Suppressor macrophage (primary cell): Measurements from ENCODE around the gene MAD1L1.

Experiments used
- DNase-seq, 4 experiments: peaks; one replicate each; pipeline ENCODE4 v3.0.0-alpha.2; 2020 to 2022

Gene MAD1L1

DNA sequence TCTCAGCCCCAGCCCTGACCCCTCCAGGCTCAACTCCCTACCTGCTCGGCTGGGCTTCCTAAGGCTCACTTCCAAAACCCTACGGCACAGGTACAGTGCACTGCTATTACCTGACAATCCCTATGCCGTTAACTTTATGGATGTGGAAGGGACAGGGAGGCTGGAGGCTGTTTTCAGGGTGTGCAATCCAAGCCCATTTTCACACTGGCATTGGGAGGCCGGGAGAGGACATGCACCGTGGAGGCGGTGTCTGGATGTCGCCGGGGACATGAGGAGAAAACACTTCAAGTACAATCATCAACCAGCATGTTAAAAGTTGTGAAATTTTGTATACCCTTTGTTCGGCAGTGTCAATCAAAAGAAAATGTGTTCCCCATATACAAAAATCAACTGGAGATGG, 80.1 kb downstream of the MAD1L1 start:
- no peak for DNase-seq

DNA sequence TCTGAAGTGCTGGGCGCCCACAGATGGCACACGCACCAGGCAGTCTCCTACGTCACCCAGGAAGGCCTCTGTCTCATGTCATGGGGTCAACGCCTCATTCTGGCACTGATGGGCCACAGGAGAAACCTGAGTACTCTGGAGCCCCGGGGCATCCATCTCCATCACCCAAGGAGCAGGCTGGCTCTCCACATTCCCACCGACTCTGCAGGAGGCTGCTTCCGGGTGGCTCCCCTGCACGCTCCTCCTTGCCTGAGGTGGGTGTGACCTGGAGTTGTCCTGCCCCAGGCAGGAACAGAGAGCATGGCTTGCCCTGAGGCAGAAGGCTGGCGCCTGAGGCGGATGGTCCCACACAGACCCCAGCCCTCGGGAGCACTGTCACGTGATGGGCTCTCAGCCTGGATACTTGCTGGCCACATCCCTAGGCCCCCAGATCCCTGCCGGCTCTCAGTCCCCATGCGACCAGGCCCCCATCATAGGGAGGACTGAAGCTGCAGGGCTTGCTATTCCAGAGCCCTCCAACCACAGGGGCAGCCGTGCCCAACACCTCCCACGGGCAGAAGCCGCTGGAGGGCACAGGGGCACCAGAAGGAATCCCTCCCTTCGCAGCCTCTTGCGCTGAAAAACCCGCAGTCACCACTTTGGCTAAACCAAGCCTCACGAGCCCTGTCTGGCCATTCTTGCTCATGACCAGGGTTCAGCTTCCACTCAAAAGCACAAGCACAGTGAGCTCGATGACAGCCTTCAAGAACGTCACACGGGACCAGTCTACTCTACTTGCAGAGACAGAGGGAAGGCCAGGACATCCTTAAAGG, 80.7 kb downstream of the MAD1L1 start:
- DNase-seq: no peak

DNA sequence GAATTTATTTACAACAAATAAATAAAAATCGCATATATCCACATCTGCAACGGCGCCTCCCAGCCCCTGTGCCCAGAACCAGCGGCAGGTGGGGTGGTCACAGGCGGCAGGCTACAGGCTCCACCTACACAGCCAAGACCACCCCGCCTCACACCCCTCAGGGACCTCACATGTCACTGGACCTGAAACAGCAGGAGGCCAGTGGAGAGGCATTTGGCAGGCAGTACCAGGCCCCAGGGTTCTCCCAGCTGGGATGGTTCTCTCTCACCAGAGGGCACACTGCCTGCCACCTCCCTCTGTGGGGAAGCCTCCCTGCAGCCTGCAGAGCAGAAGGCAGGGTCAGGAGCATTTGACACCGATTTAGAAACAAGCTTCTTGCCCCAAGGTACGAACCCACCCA, 81.5 kb downstream of the MAD1L1 start:
- DNase-seq: no peak

DNA sequence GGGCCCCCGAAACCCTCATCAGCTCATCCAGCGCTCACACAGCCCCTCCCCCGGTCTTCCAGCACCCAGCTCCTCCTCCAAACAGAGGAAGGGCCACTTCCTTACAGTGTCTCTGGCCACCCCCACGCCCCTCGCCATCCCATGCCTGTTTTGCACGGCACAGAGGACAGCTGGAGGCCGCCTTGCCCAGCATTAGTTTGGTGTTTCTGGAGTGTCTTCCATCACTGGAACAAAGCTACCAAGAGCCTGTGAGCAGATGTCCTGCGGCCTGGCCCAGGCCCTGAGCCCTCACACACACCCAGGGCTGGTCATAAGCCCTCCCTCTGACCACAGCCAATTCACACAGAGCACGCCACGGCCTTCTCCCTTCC, 82.3 kb downstream of the MAD1L1 start:
- no peak for DNase-seq

DNA sequence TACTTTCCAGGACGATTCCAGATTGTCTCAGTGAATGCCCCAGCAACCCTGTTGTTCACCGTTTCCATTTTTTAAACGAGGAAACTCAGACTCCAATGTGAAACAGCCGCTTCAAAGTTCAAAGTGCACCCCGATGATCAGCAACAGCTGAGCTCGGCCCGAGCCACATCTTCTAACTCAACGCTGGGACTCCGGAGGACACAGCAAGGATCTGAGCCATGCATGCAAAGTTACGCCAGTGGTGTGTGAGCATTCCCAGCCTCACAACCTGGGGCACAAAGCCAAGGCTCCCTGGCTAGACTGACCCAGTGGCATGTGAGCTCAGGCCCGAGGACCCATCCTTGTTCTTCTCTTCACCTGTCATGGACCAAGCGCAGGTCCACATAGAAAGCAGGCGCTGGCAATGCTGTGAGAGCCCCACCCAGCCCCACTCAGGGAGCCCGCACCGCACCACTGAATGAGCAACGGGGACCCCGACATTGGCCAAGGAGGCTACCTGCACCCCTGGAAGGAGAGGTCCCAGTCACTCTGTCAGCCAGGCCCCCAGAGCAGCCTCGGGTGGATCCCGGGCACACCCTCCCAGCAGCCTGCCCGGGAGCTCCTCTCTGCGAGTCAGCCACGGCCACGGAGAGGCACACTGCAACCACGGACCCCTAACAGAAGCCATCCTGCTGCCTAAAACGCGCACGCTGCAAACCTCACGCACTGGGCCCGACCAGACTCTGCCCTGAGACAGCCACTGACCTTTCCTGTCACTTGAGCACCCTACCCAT, 82.9 kb downstream of the MAD1L1 start:
- no peak for DNase-seq

DNA sequence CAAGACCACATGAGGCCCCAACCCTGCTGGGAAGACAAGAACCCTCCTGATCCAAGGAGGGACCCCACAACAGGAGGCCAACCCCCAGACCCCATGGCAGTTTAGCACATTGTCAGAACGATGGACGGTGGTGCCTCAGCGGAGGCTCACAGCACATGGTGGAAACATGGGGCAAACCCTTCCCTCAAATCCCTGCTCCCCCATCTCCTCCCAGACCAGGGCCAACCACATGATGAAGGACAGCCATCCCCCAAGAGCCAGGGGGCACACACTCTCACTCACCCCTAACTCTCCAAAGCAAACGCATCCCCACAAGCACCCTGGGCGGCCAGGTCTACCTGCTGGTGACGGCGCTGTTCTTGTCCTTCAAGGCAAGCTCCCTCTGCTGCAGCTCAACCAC, 83.9 kb downstream of the MAD1L1 start:
- no peak for DNase-seq

DNA sequence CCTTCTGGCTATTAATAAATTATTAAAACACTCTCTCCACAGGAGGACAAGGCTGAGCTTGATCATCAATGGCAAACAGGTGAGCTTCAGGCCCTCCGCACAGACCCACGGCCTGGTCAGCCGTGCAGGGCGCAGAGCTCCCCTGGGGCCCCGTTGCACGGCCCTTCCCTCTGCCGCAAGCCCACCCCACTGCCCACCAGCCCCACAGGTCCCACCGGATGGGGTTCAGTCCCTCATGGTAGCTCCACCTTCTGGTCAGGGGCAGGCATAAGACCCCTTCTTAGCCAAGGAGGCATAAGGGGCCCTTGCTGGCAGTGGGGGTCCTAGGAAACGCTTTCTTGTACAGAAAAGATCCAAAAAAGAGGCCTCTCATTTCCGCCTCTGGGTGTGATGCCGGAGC, 84.6 kb downstream of the MAD1L1 start:
- no peak for DNase-seq

DNA sequence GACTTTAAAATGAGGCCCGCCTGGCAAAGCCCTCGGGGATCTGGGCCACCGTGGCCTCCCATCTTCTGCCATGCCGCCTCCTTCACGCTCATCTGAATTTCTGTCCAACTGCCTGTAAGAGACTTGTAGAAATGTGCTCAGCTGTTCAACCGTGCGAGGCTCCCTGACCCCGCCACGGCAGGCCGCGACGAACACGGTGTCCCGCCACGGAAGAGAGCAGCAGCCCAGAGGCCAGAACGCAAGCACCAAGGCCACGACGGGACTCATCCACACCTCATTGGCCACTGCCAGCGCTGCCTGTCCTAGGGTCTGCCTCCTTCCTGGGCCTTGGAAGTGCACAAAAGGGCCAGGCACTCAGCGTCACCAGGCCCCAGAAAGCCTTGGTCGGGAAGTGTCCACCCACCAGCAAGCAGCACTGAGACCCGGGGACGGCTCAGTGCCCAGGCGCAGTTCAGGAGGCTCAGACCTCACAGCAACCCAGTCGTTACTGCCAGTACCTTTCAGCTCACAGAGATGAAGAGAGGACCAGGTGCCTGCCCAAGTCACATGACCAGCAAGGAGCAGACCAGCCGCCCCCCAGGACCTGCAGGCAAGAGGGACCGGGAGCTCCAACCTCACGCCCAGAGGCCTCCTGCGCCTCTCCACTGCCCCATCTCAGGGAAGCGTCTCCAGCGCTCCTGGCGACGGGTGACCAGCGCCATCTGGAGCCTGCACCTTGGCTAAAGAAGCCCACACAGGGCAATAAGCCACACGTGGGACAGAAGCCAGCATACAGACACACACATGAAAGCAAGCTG, 85.9 kb downstream of the MAD1L1 start:
- DNase-seq: peak in 1 of 4 experiments; percentile 7

DNA sequence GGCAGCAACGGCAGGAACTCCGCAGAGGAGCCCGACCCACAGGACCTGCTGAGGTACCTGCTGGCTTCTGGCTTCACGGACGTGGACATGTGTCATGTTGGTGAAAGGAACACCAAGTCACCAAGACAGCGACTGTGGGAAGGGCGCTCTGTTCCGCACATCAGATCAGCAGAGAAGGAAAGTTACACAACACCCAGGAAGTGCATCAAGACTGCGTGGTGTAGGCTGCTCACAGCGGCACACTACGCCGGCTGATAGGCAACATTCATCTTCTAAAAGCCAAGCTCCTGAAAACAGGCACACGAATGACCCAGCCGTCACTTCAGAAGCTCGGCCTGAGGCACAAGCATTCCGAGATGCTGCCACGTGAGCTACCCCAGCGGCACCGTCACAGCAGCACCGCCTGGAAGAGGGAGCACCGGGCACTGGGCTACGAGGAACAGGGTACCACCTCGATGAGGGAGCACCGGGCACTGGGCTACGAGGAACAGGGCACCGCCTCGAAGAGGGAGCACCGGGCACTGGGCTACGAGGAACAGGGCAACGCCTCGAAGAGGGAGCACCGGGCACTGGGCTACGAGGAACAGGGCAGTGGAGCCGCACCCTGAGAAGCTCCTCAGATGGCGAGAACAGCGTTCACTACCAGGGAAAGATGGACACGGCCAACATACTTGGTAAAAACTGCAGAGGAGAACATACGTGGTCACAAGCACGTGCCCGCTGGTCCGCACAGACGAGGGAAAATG, 86.7 kb downstream of the MAD1L1 start:
- peak in 3 of 4 experiments; percentile 13 to 24 (median 17) for DNase-seq

DNA sequence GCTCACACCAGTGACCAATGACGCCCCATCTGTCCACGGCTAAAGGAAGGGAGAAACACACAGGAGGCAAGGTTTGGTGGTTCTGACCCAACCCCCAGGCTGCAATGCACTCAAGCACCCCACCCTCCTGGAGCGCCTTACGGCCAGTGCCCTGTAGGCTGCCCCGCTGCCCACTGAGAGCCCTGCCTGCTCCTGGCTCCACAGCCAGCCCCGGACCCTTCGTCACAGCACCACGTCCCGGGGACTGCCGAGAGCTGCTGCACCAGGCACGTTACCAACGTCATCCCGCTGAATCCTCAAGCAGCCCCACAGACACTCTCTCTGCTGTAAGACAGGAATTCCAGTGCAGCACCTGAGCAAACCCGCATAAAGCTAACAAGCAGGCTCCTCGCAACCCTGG, 87.8 kb downstream of the MAD1L1 start:
- DNase-seq: no peak

DNA sequence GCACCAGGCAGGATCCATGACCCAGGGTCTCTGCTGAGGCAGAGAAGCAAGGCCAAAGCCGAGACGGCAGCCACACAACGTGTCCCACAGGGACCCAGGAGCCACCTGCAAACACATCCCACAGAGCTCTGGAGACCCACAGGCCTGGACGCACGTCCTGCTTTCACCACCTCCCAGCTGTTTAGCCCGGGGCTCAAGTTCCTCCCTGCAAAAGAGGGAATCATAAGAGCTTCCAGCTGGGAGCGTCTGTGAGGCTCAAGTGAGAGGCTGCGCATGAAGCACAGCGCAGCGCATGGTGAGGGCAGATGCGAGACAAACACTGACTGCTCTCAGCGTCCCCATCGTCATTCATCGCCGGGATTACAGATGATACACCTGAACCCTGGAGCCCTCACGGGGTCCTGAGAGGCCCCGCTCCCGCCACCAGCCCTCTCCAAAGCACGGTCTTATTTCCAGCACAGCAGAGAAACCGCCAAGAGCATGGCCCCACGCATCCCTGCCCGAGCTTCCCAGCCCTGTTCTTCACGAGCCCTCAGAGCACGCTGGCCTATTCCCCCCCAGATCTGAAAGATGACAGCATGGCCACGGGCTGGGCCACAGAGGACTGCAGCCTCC, 88.7 kb downstream of the MAD1L1 start:
- DNase-seq: no peak

DNA sequence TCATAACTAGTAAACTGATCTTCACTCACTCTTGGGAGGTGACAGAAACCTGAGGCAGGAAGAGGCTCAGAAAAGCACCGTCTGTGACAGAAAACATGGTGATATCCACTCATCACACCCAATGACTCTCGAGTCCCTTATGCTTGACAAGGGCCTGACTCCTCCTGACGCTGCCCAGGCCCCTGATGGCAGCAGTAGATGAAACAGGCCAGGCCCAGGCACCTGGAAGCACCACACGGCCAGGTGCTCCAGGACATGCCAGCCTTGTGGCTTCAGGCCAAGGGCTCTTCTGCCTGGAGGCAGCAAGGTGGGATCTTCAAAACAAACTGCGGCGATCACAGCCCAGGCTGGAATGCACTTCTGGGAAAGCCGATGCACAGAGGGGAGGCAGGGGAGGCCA, 89.3 kb downstream of the MAD1L1 start:
- no peak for DNase-seq

DNA sequence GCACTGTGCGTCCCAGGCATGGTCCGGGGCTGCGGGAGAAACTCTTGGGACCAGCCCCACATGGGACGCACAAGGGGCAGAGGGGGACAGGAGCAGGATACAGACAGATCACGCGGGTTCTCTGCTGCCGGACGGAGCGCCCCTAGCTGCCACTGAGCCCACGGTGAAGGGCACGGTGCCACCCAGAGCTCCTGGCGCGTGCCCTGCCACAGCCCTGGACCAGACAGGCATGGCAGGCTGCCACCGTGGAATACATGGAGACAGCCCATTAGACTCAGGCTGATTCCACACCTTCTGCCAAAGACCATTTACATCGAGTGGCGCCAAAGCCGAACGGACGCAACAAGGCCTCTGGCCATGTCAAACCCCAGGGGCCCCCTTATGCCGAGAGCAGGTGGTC, 90.4 kb downstream of the MAD1L1 start:
- DNase-seq: no peak

DNA sequence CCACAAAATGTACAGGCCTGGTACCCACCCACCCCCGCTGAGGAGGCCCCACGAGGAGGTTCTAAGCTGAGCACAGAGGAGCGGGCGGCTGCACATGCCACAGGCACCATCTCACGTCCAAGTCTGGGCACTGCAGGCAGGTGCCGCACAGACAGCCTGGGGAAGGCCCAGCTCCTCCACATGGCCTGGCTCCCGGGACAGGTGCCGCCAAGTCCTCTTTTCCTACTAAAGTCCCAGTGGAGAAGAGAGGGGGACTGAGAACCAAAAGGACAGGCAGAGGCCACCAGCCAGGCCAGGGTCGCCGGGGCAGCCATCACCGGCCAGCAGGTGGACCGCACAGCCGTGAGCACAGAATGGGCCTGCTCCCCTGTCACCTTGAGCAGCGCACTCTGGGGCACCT, 91.1 kb downstream of the MAD1L1 start:
- no peak for DNase-seq

DNA sequence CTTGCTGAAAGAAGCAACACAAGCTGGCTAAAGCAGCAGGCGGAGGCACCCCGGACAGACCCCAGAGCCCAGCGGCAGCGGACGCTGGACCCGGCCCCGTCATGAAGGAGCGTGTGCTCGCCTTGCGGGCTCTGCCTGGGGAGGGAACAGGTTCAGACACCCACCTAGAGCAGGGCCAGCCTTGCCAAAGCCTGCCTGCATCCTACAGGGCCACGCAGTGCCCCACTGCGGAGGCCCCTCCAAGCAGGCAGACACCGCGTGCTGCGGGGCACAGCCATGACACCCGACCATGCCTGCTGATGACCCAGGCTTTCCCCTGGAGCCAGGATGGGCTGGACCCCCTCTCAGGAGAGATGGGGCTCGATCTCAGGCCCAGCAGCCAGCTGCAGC, 91.7 kb downstream of the MAD1L1 start:
- DNase-seq: no peak

DNA sequence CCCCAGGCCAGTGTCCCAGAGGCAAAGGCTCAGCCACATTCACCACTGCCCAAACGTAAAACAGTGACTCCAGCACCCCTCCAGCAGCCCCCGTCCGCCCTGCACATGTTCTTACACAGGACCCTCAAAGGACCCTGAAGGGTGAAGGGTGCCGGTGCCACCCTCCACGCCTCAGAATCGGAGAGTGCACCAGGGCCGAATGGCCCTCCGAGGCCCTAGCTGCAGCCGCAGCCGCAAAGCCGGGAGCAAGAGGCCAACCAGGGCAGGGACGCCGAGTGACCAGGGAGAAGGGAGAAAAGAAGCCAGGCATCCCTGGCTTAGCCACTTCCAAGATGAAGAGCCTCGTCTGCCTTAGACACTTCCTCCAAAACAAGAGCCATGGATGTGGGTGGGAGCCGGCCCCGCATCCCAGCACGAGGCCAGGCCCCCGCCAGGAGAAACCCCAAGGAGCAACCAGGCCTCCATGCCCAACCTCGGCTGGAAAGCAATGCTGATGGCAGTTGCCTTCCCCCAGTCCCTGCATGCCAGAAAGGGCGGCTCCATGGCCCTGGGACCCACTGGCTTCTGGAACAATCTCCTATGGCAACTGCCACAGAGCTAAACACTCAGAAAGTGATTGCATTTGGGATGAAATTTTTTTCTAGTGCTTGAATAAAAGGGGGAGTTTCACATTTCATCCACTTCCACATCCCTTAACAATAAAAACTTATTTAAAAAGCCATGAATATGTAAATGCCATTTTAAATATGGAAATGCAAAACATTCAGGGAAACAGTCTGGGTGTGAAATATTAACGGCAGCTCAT, 92.3 kb downstream of the MAD1L1 start:
- DNase-seq: no peak

DNA sequence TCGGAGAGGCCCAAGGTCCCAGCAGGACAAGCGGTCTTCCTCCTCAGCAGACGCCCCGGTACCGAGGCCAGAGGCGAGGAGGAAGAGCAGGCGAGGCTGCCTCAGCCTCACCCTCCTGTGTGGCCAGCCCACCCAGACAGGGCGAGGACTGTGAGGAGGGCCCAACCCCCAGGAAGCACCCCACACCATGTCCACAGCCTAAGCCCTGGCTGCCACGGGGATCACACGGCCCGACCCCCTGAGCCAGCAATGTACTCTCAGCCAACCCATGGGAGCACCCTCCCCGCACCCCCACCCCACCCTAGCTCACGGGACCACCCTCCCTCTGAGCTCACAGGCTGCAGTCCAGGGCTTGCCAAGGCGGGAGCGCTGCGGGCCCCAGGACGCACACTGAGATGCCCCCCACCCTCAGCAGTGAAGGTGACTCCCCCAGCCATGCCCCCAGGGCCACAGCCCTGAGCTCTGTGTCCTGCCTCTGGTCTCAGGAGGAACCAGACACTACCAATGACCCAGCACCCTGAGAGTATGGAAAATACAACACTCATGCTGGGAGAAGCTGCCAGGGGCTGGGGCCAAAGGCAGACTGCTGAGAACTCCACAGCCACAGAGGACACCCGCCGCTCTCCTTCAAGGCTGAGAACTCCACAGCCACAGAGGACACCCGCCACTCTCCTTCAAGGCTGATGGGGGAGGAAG, 93.6 kb downstream of the MAD1L1 start:
- DNase-seq: no peak

DNA sequence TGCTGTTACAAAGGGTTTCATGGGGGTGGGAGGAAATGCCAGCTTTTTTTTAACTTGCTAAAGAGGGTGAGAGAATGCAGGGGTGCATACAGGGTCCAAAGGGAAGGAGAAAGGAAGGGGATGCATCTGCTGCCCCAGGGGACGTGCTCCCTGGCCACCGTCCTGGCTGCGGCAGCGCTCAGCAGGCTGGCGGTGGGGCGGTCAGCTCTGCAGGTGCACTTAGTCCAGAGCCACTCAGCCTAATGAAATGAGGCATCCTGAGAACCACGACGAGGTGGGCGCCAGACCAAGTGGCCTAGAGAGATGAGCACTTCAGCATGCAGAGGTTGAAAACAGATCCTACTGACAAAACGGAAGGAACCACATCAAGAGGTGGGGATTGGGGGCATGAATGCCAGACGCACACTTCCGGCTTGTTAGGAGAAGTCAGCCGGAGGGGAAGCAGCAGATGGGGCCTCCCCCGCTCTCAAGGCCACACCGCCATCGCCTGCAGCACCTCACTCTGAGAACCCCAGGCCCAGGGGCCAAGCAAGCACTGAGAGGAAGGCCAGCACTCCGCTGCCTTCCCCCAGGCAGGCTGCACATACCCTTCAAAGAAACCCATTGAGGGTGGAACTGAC, 94.5 kb downstream of the MAD1L1 start:
- peak; percentile 82 to 88 (median 86) for DNase-seq

DNA sequence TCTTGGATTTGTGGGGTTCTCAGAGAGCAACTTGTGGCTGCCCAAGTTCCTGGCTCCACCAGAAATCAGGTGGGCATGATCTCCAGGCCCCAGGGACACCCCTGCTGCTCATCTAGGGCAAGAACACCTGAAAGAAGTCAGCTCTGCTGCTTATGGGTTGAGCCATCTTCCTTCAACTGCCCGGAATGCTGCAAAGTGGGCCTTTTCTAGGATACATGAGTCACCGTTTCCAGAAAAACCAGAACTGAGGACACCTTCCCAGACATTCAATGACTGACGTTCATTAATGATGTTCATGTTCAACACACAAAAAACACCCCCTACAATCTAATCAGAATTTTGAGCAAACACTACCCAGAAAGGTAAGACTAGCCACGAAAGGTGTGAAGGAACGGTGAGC, 98.0 kb downstream of the MAD1L1 start:
- DNase-seq: no peak

DNA sequence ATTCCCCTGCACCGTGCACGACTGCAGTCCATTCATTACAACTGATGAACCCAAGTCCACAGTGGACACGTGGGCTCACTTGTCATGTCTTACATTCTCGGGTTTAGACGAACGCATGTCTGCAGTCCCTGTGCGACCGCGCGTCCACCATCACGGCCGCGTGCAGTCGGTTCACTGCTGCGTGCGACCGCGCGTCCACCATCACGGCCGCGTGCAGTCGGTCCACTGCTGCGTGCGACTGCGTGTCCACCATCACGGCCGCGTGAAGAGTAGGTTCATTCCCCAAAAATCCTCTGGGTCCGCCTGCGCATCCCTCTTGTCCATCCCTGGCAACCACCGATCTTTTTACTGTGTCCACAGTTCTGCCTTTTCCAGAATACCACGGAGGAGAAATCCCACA, 100.5 kb downstream of the MAD1L1 start:
- no peak for DNase-seq
